Measurements from ENCODE around the gene USP7. TPM values are rescaled to one million over a fixed set of nuclear protein-coding genes. Genes with fewer than 3 reads are reported as not detected.

USP7 gene
- polyA plus RNA-seq, 3 donors: 2.4 to 31.7 (median 4.1) TPM

DNA sequence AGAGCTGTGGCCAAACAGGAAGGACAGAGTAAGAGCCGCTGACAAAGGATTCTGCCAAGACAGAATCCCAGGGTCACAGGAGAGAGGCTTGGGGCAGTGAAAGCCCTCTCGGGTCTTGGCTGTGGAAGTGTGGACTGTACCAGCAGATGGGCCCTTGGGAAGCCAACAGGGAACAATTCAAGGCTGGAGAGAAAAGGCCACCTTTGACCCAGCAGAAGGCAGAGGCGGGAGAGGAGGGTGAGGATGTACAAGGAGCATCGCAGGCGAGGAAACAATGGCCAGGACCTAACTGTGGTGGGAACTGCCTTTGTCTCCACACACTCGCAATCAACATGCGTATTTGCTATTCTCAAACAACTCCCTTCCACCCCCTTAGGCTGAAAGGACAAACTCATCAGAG is 110.6 kb downstream of the USP7 start:
- Mint-ChIP-seq H3K27ac (no peak overlapping the region), H3K9me3 (peaks cover 0 to 4% (median 0%) of the 10 kb centered on the region in 7 donors), H3K4me3 (no peak overlapping the region), H3K36me3 (peaks cover 78 to 96% of the 10 kb centered on the region in 2 donors), H3K4me1 (peaks cover 32% of the 10 kb centered on the region), H3K27me3 (ENCODE audit: low read depth in 3 of 3) (peaks cover 2 to 6% (median 6%) of the 10 kb centered on the region in 3 donors)
- Histone ChIP-seq H3K27me3 (ENCODE audit: control insufficient read depth in 2 of 2, insufficient read depth in 2 of 2, low read length in 2 of 2) (no peaks in the 10 kb centered on the region), H4K20me1 (ENCODE audit: insufficient read depth, low read length) (peaks cover 41% of the 10 kb centered on the region), H3K4me1 (ENCODE audit: control insufficient read depth in 1 of 2, insufficient read depth in 2 of 2, low read length in 2 of 2) (peaks cover 21 to 31% of the 10 kb centered on the region in 2 donors), H3K79me2 (ENCODE audit: insufficient read depth, low read length) (no peaks in the 10 kb centered on the region), H3K27ac (ENCODE audit: low read depth in 1 of 2, low read length in 2 of 2) (no peak overlapping the region), H3K4me2 (replicated peaks; ENCODE audit: extremely low read depth, low read length, poor library complexity, severe bottlenecking) (no peak overlapping the region), H3K36me3 (replicated peaks in 1 of 2; ENCODE audit: control insufficient read depth in 1 of 2, insufficient read depth in 2 of 2, low read length in 2 of 2) (peaks cover 43 to 79% of the 10 kb centered on the region in 2 donors), H3K9me3 (replicated peaks in 1 of 2; ENCODE audit: control insufficient read depth in 1 of 2, insufficient read depth in 1 of 2, low read length in 2 of 2) (no peaks in the 10 kb centered on the region), H3K9ac (ENCODE audit: insufficient read depth, low read length, poor library complexity, severe bottlenecking) (no peak overlapping the region), H2AFZ (ENCODE audit: insufficient read depth, low read depth, low read length, poor library complexity, severe bottlenecking) (no peak overlapping the region), H3K4me3 (replicated peaks in 1 of 3; ENCODE audit: low read depth in 2 of 3, low read length in 3 of 3) (no peak overlapping the region)
- TF ChIP-seq, protein P1, sequence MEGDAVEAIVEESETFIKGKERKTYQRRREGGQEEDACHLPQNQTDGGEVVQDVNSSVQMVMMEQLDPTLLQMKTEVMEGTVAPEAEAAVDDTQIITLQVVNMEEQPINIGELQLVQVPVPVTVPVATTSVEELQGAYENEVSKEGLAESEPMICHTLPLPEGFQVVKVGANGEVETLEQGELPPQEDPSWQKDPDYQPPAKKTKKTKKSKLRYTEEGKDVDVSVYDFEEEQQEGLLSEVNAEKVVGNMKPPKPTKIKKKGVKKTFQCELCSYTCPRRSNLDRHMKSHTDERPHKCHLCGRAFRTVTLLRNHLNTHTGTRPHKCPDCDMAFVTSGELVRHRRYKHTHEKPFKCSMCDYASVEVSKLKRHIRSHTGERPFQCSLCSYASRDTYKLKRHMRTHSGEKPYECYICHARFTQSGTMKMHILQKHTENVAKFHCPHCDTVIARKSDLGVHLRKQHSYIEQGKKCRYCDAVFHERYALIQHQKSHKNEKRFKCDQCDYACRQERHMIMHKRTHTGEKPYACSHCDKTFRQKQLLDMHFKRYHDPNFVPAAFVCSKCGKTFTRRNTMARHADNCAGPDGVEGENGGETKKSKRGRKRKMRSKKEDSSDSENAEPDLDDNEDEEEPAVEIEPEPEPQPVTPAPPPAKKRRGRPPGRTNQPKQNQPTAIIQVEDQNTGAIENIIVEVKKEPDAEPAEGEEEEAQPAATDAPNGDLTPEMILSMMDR (IDR thresholded peaks at IDR 0.05): no peak
- DNase-seq: no peak
- intact Hi-C loops (cut with micrococcal nuclease): no loop called here
- WGBS (ENCODE audit: insufficient coverage): 94% methylated on average over 4 of the region's 7 CpGs

DNA sequence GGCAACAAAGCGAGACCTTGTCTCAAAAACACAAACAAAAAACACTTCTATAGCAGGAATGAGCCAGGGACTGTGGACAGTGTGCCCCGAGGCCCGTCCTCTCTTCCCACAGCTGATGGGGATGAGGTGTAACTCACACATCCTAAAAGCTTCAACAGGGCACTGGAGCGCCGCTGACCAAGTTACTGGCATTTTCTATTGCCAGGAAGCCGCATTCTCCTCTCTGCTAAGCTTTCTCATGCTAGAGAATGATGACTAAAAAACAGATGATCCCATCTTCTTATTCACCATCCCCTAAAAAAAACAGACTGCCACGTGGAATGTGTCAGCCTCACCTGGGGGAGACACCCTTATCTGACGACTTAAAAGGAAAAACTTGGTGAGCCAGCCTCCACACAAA is 111.2 kb downstream of the USP7 start:
- H3K4me3 Mint-ChIP-seq: no peak overlapping the region
- no peak overlapping the region for H3K27ac ChIP-seq (ENCODE audit: low read depth in 1 of 2, low read length in 2 of 2)
- intact Hi-C loops (cut with micrococcal nuclease): no loop called here
- H3K4me3 ChIP-seq (replicated peaks in 1 of 3; ENCODE audit: low read depth in 2 of 3, low read length in 3 of 3): no peak overlapping the region
- WGBS (ENCODE audit: insufficient coverage): no CpG with 5 or more reads among the region's 8 CpGs
- H3K27me3 ChIP-seq (ENCODE audit: control insufficient read depth in 2 of 2, insufficient read depth in 2 of 2, low read length in 2 of 2): no peaks in the 10 kb centered on the region
- peaks cover 45% of the 10 kb centered on the region for H4K20me1 ChIP-seq (ENCODE audit: insufficient read depth, low read length)
- no peak overlapping the region for H2AFZ ChIP-seq (ENCODE audit: insufficient read depth, low read depth, low read length, poor library complexity, severe bottlenecking)
- H3K36me3 ChIP-seq (replicated peaks in 1 of 2; ENCODE audit: control insufficient read depth in 1 of 2, insufficient read depth in 2 of 2, low read length in 2 of 2): peaks cover 43 to 82% of the 10 kb centered on the region in 2 donors
- TF ChIP-seq, protein P1 (IDR thresholded peaks at IDR 0.05): no peak
- peaks cover 32% of the 10 kb centered on the region for H3K4me1 Mint-ChIP-seq
- peaks cover 0 to 4% (median 0%) of the 10 kb centered on the region in 7 donors for H3K9me3 Mint-ChIP-seq
- no peak overlapping the region for H3K9ac ChIP-seq (ENCODE audit: insufficient read depth, low read length, poor library complexity, severe bottlenecking)
- no peak for DNase-seq
- H3K4me2 ChIP-seq (replicated peaks; ENCODE audit: extremely low read depth, low read length, poor library complexity, severe bottlenecking): no peak overlapping the region
- H3K4me1 ChIP-seq (ENCODE audit: control insufficient read depth in 1 of 2, insufficient read depth in 2 of 2, low read length in 2 of 2): peaks cover 21 to 32% of the 10 kb centered on the region in 2 donors
- H3K79me2 ChIP-seq (ENCODE audit: insufficient read depth, low read length): no peaks in the 10 kb centered on the region
- H3K27ac Mint-ChIP-seq: no peak overlapping the region
- H3K27me3 Mint-ChIP-seq (ENCODE audit: low read depth in 3 of 3): peaks cover 2 to 8% (median 6%) of the 10 kb centered on the region in 3 donors
- peaks cover 78 to 96% of the 10 kb centered on the region in 2 donors for H3K36me3 Mint-ChIP-seq
- H3K9me3 ChIP-seq (replicated peaks in 1 of 2; ENCODE audit: control insufficient read depth in 1 of 2, insufficient read depth in 1 of 2, low read length in 2 of 2): no peaks in the 10 kb centered on the region
